SIG-M5 (cell line): ENCODE results near the gene KATNBL1.
"Not testable (repeated sequence)": the region's sequence is repeated elsewhere in the genome, so short reads cannot be mapped to it uniquely, and the experiment has no call there.

Experiments
- DNase-seq: peaks from one replicate; lab custom pipeline; 2025; lab: John Stamatoyannopoulos, UW

Gene KATNBL1

DNA sequence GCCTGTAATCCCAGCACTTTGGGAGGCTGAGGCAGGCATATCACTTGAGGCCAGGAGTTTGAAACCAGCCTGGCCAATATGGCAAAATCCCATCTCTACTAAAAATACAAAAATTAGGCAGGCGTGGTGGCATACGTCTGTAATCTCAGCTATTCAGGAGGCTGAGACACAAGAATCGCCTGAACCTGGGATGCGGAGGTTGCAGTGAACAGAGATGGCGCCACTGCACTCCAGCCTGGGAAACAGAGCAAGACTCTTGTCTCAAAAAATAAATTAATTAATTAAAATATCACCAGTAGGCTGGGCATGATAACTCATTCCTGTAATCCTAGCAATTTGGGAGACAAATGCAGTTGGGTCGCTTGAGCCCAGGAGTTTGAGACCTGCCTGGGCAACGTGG, 16.6 kb downstream of the KATNBL1 start:
- not testable (repeated sequence) for DNase-seq

DNA sequence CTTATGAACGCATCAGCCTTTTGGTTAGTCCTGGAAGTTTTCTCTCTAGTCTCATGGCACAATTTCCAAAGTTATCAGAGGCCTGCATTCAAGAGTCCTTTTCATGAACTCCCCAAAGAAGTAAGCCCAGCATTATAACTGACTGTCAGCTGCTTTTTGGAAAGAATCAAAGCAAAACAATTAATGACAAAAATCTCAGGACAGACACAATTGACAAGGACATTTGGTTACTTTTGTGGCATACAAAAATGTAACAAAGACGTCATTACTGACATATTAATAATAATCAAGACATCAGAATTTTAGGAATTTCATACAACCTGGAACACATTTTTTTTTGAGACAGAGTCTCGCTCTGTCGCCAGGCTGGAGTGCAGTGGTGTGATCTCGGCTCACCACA, 21.2 kb downstream of the KATNBL1 start:
- DNase-seq = no peak

- no peak for DNase-seq
These were observed 24.2 kb downstream of the KATNBL1 start for GRCh38 chr15:34185666-34186065.

DNA sequence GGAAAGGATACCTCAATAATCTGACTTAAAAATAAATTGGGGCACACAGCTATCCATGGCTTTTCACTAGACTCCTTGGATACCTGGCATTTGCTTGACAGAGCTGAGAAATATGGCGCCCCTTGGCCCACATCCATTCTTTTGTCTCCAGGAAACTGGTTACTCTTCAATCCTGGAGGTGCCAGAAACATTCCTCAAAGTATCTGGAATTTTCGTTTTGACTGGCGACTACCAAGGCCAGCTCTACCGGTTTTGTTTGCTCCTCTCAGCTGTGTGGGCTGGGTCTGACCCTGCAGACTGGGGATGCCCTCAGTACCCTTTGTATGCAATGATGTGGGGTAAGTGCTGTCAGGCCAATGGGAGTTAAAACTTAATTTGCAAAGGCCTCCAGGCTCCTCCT, 27.0 kb downstream of the KATNBL1 start:
- no peak for DNase-seq

DNA sequence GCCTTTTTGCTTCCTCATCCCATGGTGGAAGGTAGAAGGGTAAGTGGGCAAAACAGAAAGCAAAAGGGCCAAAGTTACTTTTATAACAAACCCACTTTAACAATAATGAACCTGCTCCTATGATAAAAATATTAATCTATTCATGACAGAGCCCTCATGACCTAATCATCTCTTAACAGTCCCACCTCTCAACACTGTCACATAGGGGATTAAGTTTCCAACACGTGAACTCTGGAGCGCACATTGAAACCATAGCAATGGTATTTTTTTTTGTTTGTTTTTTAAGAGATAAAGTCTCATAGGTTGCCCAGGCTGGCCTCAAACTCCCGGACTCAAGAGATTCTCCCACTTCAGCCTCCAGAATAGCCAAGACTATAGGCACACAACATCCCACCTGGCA, 30.7 kb downstream of the KATNBL1 start:
- DNase-seq = no peak

DNA sequence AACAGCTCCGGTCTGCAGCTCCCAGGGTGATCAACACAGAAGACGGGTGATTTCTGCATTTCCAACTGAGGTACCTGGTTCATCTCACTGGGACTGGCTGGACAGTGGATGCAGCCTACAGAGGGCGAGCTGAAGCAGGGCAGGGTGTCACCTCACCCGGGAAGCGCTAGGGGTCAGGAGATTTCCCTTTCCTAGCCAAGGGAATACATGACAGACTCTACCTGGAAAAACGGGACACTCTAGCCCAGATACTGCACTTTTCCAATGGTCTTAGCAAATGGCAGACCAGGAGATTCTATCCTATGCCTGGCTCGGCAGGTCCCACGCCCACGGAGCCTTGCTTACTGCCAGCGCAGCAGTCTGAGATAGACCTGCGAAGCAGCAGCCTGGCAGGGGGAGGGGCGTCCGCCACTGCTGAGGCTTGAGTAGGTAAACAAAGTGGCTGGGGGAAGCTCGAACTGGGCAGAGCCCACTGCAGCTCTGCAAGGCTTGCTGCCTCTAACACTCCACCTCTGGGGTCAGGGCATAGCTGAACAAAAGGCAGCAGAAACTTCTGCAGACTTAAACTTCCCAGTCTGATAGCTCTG, 43.8 kb downstream of the KATNBL1 start:
- not testable (repeated sequence) for DNase-seq

DNA sequence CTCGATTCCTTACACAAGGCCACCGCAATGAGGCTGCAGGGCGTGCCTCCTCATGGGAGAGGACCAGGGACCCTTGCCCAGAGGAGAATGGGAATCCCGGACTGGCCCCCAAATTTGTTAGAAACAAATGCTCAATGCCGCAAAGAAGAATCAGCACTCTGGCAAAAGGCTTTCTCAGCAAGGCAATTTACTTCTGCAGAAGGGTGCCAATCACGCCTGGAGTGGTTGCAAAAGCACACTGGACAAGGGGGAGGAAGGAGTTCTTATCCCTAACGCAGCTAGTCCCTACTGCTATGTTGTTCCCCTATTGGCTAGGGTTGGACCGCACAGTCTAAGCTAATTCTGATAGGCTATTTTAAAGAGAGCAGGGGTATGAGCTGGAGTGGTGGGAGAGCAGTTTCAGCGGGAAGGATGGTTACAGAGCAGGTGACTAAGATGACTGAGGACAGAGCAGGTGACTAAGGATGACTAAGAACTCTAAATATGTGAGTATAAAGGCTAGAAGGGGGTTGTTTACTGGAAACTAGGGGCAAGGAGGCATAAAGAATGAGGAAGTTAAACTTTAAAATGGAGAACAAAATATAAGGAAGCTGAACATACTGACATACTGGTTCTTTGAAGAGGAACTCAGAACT, 48.5 kb downstream of the KATNBL1 start:
- DNase-seq = peak; percentile 56

- DNase-seq = no peak
These were observed 49.2 kb downstream of the KATNBL1 start for GRCh38 chr15:34160735-34161134.

- DNase-seq = no peak
These were observed 51.5 kb downstream of the KATNBL1 start for GRCh38 chr15:34158355-34158754.

GRCh38 chr15:34155859-34156258, 54.0 kb downstream of the KATNBL1 start:
- no peak for DNase-seq

GRCh38 chr15:34154725-34155204, 55.1 kb downstream of the KATNBL1 start:
- DNase-seq = no peak

DNA sequence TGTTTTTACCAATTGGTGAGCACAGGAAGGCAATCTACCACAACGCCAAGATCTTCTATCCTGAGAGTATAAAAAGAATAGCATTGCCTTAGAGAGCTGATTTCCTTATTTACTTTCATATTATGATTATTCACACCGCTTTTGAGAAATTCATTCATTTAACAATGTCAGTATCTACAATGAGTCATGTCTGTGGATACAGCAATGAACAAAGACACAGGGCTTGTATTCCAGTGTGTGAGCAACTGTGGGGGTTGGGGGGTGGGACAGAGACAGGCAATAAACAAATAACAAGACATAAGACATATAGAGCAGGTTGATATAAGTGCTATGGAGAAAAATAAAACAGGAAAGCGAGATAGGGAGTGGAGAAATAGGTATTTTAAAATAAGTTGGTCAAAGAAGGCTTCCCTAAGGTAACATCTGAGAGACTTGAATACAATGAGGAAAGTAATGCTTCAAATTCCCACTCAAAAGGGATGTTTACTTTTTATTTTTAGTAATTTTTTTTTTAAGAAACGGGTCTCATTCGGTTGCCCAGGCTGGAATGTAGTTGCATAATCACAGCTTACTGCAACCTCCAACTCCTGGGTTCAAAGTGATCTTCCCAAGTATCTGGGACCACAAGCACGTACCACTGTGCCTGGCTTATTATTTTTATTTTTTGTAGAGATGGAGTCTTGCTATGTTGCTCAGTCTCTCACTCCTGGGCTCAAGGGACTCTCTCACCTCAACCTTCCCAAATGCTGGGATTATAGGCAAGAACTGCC, 62.3 kb downstream of the KATNBL1 start:
- no peak for DNase-seq

GRCh38 chr15:34133511-34133910, 76.4 kb downstream of the KATNBL1 start:
- DNase-seq = no peak

GRCh38 chr15:34132881-34133280, 77.0 kb downstream of the KATNBL1 start:
- DNase-seq = no peak

DNA sequence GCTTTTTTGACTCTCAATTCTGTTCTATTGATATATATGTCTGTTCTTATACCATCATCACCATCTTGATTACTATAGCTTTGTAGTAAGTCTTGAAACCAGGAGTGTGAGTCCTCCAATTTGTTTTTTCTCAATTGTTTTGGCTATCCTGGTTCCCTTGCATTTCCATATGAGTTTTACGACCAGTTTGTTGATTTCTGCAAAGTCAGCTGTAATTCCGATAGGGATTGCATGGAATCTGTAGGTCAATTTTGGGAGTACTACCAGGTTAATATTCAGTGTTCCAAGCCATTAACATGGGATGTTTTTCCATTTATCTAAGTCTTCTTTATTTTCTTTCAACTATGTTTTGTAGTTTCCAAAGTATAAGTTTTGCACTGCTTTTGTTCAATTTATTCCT, 81.0 kb downstream of the KATNBL1 start:
- DNase-seq = no peak

- DNase-seq = no peak
These were observed 83.4 kb downstream of the KATNBL1 start for GRCh38 chr15:34126522-34126921.

DNA sequence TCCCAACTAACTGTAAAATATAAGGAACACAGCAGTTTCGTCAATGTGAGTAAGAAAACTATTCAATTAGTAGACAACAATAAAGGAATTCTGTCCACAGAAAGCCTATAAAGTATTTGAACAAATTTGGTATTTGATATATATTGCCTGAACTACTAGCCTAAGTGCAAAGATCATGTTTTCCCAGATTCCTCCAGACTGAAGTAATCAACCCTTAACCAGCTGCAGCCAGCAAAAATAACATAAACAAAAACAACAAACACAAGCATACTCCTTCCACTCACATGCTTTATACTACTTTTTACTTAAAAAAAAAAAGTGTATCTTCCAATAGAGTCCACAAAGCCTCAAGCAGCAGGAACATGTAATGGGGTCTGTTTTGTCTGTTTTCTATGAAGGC, 84.0 kb downstream of the KATNBL1 start:
- no peak for DNase-seq

GRCh38 chr15:34124651-34125050, 85.2 kb downstream of the KATNBL1 start:
- DNase-seq = no peak

- no peak for DNase-seq
These were observed 87.1 kb downstream of the KATNBL1 start for GRCh38 chr15:34122771-34123183.

- DNase-seq = not testable (repeated sequence)
These were observed 88.1 kb downstream of the KATNBL1 start for GRCh38 chr15:34121786-34122185.

- not testable (repeated sequence) for DNase-seq
These were observed 89.5 kb downstream of the KATNBL1 start for GRCh38 chr15:34120420-34120819.

DNA sequence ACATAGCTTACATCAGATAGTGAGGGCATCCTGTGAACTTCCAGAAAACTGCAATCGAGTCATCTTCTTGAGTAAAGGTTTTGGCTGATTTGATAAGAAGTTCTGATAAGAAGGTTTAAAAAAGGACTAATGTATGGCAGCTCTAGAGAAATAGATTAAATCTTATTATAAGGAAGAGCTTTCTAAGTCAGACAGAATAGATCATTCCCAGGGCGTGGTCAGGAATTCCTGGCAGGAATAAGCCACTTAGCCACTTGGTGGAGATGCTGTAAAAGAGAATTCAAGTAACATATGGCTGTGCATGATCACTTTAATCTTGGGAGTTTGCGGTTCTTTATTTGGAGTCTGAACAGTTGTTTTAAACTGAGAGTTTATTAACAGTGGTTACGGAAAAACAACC, 90.6 kb downstream of the KATNBL1 start:
- DNase-seq = no peak

GRCh38 chr15:34116620-34117019, 93.3 kb downstream of the KATNBL1 start:
- DNase-seq = no peak
